GM18511 (cell line): Measurements from ENCODE around the gene TMEM59L.

Experiments used
- ATAC-seq: cut with Tn5 transposase; IDR thresholded peaks from one replicate; pipeline ENCODE4 v1.9.1; 2021; ENCODE audit warnings: mild to moderate bottlenecking, moderate library complexity; ENCODE audit not compliant: unreplicated experiment

Gene TMEM59L

DNA sequence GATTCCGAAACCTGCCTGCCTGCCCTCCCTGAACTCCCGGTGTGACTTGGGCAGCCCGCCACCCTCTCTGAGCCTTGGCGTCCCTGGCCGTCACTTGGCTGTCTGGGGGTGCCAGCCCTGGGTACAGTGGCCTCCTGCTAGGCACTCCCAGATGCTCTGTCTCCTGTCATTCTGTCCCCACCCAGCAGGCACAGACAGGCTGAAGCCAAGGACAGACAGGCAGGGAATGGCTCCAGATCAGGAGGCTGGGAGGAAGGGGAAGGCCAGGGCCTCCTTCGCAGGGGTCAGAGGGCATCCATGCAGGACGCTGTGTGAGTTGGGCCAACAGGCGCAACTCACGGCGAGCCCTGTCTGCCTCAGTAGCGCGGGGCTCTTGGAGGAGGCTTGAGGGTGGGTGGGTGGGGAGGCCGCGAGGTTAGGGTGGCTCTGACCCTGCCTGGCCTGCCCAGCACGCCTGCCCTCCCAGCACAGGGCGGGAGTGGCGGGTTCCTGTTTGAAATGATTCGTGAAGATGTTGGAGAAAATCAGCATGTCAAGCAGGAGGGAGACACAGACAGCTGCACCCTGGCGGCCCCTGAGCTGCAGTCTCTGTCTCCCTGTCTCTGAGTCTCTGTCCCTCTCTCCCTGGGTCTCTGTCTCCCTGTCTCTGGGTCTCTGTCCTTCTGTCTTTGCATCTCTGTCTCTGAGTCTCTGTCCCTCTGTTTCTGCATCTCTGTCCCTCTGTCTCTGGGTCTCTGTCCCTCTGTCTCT is 43.8 kb downstream of the TMEM59L start:
- no peak for ATAC-seq

- ATAC-seq, result no peak
Measured at GRCh38 chr19:18657590-18658365, 45.1 kb downstream of the TMEM59L start.

- ATAC-seq, result no peak
Measured at GRCh38 chr19:18658366-18658855, 45.7 kb downstream of the TMEM59L start.

DNA sequence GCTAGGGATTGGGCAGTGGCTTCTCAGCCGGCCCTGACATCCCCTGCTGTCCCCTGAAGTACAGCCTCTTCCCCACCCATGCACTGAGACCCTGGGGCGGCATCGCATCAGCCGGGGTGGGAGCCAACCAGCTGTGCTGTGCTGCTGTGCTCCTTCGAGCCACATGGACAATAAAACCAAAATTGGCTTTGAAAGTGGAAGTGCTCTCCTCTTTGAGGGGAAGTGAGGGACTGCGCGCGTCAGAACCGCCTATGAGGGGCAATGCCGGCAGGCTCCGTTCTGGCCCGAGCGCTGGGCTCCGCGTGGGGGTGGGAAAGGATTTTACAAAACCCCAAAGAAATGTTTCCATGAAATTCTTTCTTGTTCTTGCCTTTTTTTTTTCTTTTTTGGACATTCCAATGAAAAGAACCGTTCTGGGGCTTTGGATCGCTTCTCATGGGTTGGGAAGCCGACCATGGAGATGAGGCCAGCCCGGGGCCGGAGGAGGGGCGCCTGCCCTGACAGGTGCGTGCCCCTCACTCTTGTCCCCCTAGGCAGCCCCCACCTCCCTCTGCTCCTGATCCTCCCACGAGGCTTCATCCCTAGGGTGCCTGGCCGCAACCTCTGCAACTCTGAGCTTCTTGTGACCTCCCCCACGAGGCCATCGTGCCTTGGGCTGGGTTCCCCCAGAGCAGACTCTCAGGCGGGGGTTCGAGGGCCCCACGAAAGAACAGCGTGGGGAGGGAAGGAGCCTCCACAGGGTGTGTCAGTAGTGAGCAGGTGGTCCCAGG is 46.8 kb downstream of the TMEM59L start:
- no peak for ATAC-seq

GRCh38 chr19:18660051-18660910 is 47.6 kb downstream of the TMEM59L start:
- ATAC-seq, result no peak

DNA sequence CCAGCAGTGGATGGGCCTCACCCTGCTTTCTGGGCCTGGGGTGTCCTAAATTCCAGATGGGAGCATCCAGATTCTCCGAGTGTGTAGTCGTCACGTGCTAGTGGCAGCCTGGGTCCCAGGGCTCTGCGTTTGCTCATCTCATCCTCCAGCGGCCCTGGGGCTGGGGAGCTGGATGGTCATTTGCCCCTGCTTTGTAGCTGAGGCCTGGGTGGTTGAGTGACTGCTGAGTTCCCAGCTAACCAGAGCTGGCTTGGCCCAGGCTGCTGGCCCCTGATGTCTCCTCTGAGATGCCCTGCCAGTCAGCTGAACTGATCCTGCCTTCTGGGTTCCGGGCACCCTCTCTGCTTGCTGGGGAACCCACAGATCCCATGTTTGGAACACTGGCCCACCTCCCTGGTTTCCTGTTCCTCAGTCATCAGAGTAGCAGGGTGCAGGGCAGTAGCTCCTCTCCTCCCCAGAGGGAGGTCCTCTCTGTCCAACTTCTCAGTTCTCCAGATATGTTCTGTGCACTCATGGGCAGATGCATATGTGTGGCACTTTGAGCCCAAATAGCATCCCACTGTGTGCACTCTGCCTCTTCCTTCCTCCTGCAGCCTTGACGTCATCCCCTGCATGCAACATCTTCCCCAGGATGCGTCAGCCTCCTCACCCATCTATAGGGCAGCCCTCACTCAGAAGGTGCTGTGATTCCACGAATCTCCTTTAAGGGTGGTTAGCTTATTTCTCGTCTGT is 48.4 kb downstream of the TMEM59L start:
- no peak for ATAC-seq

DNA sequence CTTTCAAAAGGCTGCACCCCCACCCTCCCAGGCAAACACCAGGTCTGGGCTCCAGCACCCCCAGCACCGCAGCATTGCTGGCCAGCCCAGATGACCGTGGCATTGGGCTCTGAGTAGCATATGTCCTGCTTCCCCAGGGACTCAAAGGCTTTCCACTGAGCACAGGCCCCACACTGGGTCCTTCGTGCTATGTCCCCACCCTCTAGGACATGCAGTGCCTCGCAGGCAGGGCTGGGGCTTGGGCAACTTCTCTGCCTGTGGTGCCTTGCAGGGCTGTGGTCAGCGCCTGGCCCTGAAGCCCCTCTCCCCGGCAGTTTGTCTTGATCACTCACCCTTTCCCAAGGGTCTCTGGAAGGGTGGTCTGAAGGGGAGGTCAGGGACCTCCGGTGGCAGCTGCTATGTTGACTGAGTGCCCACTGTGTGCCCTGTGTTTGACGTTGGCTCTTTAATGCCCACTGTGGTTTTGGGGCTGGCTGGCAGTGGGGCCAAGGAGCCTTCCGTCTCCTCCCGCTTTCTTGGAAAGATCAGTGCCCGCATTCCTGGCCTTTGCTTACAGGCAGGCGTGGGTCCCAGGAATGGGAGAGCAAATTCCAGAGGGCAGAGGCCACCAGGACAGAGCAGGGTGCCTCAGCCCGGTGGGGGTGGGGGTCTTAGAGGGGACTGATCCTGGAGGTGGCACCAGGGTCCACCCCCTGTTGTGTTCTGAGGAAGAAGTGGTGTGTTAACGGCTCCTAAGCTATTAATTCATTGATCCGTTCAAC is 50.5 kb downstream of the TMEM59L start:
- ATAC-seq, result no peak

GRCh38 chr19:18663940-18664530 is 51.4 kb downstream of the TMEM59L start:
- ATAC-seq, result no peak

- ATAC-seq, result no peak
Measured at GRCh38 chr19:18665771-18666202, 53.1 kb downstream of the TMEM59L start.

DNA sequence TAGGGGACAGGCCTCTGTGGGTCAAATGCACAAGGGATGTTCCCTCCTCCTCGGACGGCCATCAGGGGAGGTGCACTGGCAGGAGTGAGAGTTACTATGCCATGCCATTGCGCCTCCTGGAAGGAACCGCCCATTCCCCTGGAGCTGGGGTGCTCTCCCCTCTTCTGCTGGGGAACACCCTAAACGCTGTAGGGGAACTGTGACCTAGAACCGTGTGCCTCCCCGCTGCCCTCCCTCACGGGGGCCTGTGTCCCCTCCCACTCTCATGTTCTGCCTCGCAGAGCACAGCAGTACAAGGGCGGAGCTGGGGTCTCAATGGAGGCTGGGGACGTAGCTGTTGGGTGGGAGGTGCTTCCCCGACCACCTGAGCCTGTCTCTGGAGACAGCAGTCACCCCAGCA is 53.6 kb downstream of the TMEM59L start:
- ATAC-seq, result no peak

- ATAC-seq, result no peak
Measured at GRCh38 chr19:18666784-18667183, 54.1 kb downstream of the TMEM59L start.

DNA sequence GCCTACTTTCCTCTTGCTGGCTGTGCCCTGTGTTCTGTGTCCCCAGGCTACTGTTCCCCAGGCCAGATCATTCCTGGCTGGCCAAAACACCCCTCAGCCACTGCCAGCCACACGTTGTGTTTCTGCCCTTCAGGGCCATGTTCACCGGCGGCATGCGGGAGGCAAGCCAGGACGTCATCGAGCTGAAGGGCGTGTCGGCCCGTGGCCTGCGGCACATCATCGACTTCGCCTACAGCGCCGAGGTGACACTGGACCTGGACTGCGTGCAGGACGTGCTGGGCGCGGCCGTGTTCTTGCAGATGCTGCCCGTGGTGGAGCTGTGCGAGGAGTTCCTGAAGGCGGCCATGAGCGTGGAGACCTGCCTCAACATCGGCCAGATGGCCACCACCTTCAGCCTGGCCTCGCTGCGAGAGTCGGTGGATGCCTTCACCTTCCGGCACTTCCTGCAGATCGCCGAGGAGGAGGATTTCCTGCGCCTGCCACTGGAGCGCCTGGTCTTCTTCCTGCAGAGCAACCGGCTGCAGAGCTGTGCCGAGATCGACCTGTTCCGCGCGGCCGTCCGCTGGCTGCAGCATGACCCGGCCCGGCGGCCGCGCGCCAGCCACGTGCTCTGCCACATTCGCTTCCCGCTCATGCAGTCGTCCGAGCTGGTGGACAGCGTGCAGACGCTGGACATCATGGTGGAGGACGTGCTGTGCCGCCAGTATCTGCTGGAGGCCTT is 55.0 kb downstream of the TMEM59L start:
- ATAC-seq, result no peak

GRCh38 chr19:18668252-18668631 is 55.6 kb downstream of the TMEM59L start:
- no peak for ATAC-seq

- no peak for ATAC-seq
Measured at GRCh38 chr19:18668744-18669523, 56.3 kb downstream of the TMEM59L start.

DNA sequence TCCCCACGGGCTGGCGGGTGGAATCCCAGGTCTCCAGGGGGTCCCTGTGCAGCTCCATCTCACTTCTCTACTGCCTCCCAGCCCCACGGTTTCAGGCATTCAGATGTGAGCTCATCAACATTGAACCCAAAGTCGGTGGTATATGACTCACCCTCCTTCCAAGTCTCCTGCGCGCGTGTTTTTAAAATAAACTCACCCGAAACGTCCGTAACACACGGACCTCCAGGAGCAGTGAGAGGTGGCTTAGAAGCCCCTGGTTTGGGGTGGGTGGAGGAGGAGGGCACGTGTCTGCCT is 56.8 kb downstream of the TMEM59L start:
- no peak for ATAC-seq

GRCh38 chr19:18669883-18670282 is 57.2 kb downstream of the TMEM59L start:
- ATAC-seq, result no peak

DNA sequence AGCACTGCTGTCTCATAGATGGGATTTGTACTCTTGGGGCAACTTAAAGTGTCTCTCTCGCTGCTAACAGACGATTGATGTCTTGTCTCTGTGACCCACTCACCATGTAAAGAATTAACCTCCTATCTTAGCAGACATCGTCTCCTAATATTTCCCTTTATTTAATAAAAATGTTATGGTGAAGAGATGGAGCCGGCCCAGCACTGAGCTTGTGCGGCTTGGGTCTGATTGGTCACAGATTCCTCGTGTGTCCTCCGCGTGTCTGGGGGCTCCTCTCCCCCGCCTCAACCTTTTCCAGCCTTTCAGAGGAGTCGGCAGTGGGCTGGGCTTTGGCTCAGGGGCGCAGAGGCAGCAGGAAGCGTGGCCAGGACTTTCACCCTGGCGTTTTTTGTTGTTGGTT is 57.6 kb downstream of the TMEM59L start:
- ATAC-seq, result no peak
